Measurements from ENCODE around the gene TRIM54. TPM values are rescaled to one million over a fixed set of nuclear protein-coding genes. Genes with fewer than 3 reads are reported as not detected.

Gene TRIM54
- total and polyA plus RNA-seq, 9 of the 15 experiments (the other 6 are each of a cell fraction or from before 2014, with no cell fraction given): not detected

GRCh38 chr2:27280826-27281225, 1.4 kb upstream of the TRIM54 start:
- Histone ChIP-seq H3K4me2 (ENCODE audit: insufficient read depth, low read length) (no peak overlapping the region), H4K20me1 (replicated peaks; ENCODE audit: control insufficient read depth, insufficient read depth, low read length) (no peaks in the 10 kb centered on the region), H3K36me3 (ENCODE audit: control insufficient read depth, insufficient read depth, low read length) (no peaks in the 10 kb centered on the region), H2AFZ (ENCODE audit: low read depth, low read length) (no peak overlapping the region), H3K4me1 (replicated peaks in 1 of 2; ENCODE audit: control insufficient read depth in 2 of 2, insufficient read depth in 2 of 2, low read length in 2 of 2) (peaks cover 6 to 17% of the 10 kb centered on the region in 2 experiments), H3K27ac (ENCODE audit: extremely low read depth, low read depth, low read length) (no peak overlapping the region), H3K9me1 (ENCODE audit: control insufficient read depth, insufficient read depth, low read length) (no peaks in the 10 kb centered on the region), H3K79me2 (ENCODE audit: control insufficient read depth, insufficient read depth, low read length) (no peaks in the 10 kb centered on the region), H3K4me3 (no peak overlapping the region), H3K9ac (ENCODE audit: insufficient read depth in 1 of 2, low read depth in 2 of 2, low read length in 2 of 2) (no peak overlapping the region), H3K9me3 (replicated peaks; ENCODE audit: control insufficient read depth, insufficient read depth, low read depth, low read length) (no peaks in the 10 kb centered on the region), H3K27me3 (ENCODE audit: control insufficient read depth in 2 of 2, insufficient read depth in 2 of 2, low read length in 2 of 2) (peaks cover 0 to 4% of the 10 kb centered on the region in 2 experiments; a peak in 1 of 5 replicates)
- WGBS (ENCODE audit: insufficient coverage, low coverage, missing lambda C conversion rate): 22% methylated on average over 3 of the region's 3 CpGs
- in situ Hi-C loops (cut with MboI) (loop anchor here (5.0 kb wide), 1 partner anchor 184 kb away; no protein-coding TSS in a partner anchor), intact Hi-C loops (cut with micrococcal nuclease) (loop anchor here (1.0 to 10.0 kb wide), 3 partner anchors 31 to 436 kb away; partner anchors contain the start of gene DPYSL5)
- ATAC-seq: no peak
- BruUV-seq (replicated peaks): no TSS peak
- no peak for FAIRE-seq
- ChIA-PET CTCF (ENCODE audit: low intra/inter-chr PET ratio) (interaction anchor here (0.5 to 2.9 kb wide), 5 partner anchors 11 to 688 kb away, joined by 3 to 20 read pairs (median 8); no protein-coding TSS in a partner anchor), POLR2A (interaction anchor here (0.7 to 1.3 kb wide), 2 partner anchors 12 to 664 kb away, joined by 3 to 6 read pairs; no protein-coding TSS in a partner anchor)
- TF ChIP-seq ARHGAP35 (IDR thresholded peaks at IDR 0.05; ENCODE audit: partially characterized antibody) (no peak), SRSF3 (IDR thresholded peaks at IDR 0.05; ENCODE audit: insufficient read depth, low read length) (no peak), HDGF (IDR thresholded peaks at IDR 0.05) (no peak), PHB (CRISPR knock-in tag; IDR thresholded peaks at IDR 0.05) (no peak)
- DNase-seq (ENCODE audit: extremely low read depth in 1 of 4, low spot score in 3 of 4): no peak

GRCh38 chr2:27281442-27281841, 787 bp upstream of the TRIM54 start:
- H3K4me1 ChIP-seq (replicated peaks in 1 of 2; ENCODE audit: control insufficient read depth in 2 of 2, insufficient read depth in 2 of 2, low read length in 2 of 2): peaks cover 6 to 17% of the 10 kb centered on the region in 2 experiments
- H3K4me2 ChIP-seq (ENCODE audit: insufficient read depth, low read length): no peak overlapping the region
- H2AFZ ChIP-seq (ENCODE audit: low read depth, low read length): no peak overlapping the region
- ChIA-PET POLR2A (interaction anchor here (0.6 to 1.3 kb wide), 6 partner anchors 10 to 664 kb away, joined by 3 to 6 read pairs (median 4); no protein-coding TSS in a partner anchor), CTCF (ENCODE audit: low intra/inter-chr PET ratio) (no interaction called here)
- FAIRE-seq: no peak
- BruUV-seq (replicated peaks): no TSS peak
- no peak for ATAC-seq
- in situ Hi-C loops (cut with MboI) (loop anchor here (5.0 kb wide), 1 partner anchor 184 kb away; no protein-coding TSS in a partner anchor), intact Hi-C loops (cut with micrococcal nuclease) (loop anchor here (10.0 kb wide), 1 partner anchor 437 kb away; the partner anchor contains the start of gene DPYSL5)
- no peak overlapping the region for H3K9ac ChIP-seq (ENCODE audit: insufficient read depth in 1 of 2, low read depth in 2 of 2, low read length in 2 of 2)
- H3K9me1 ChIP-seq (ENCODE audit: control insufficient read depth, insufficient read depth, low read length): no peaks in the 10 kb centered on the region
- H3K4me3 ChIP-seq: no peak overlapping the region
- DNase-seq (ENCODE audit: extremely low read depth in 1 of 4, low spot score in 3 of 4): no peak
- H4K20me1 ChIP-seq (replicated peaks; ENCODE audit: control insufficient read depth, insufficient read depth, low read length): no peaks in the 10 kb centered on the region
- no peak for TF ChIP-seq POLR2AphosphoS5 (IDR thresholded peaks at IDR 0.05; ENCODE audit: control insufficient read depth, insufficient read depth, low read depth, low read length)
- H3K79me2 ChIP-seq (ENCODE audit: control insufficient read depth, insufficient read depth, low read length): no peaks in the 10 kb centered on the region
- WGBS (ENCODE audit: insufficient coverage, low coverage, missing lambda C conversion rate): 25% methylated on average over 3 of the region's 3 CpGs
- peaks cover 0 to 4% of the 10 kb centered on the region in 2 experiments; a peak in 1 of 5 replicates for H3K27me3 ChIP-seq (ENCODE audit: control insufficient read depth in 2 of 2, insufficient read depth in 2 of 2, low read length in 2 of 2)
- no peaks in the 10 kb centered on the region for H3K9me3 ChIP-seq (replicated peaks; ENCODE audit: control insufficient read depth, insufficient read depth, low read depth, low read length)
- H3K36me3 ChIP-seq (ENCODE audit: control insufficient read depth, insufficient read depth, low read length): no peaks in the 10 kb centered on the region
- H3K27ac ChIP-seq (ENCODE audit: extremely low read depth, low read depth, low read length): no peak overlapping the region
